CD4-positive, alpha-beta T cell treated with Interleukin-4 for 4 hours (primary cell): ENCODE measurements around the gene SLC4A2.
A peak's percentile ranks its signal among the peaks of the same experiment; 100 is the strongest.
"Not testable (repeated sequence)": the region's sequence is repeated elsewhere in the genome, so short reads cannot be mapped to it uniquely, and the experiment has no call there.

Experiments
- DNase-seq: peaks from one replicate; pipeline ENCODE4 v3.0.0-alpha.2; 2020

SLC4A2 gene, protein sequence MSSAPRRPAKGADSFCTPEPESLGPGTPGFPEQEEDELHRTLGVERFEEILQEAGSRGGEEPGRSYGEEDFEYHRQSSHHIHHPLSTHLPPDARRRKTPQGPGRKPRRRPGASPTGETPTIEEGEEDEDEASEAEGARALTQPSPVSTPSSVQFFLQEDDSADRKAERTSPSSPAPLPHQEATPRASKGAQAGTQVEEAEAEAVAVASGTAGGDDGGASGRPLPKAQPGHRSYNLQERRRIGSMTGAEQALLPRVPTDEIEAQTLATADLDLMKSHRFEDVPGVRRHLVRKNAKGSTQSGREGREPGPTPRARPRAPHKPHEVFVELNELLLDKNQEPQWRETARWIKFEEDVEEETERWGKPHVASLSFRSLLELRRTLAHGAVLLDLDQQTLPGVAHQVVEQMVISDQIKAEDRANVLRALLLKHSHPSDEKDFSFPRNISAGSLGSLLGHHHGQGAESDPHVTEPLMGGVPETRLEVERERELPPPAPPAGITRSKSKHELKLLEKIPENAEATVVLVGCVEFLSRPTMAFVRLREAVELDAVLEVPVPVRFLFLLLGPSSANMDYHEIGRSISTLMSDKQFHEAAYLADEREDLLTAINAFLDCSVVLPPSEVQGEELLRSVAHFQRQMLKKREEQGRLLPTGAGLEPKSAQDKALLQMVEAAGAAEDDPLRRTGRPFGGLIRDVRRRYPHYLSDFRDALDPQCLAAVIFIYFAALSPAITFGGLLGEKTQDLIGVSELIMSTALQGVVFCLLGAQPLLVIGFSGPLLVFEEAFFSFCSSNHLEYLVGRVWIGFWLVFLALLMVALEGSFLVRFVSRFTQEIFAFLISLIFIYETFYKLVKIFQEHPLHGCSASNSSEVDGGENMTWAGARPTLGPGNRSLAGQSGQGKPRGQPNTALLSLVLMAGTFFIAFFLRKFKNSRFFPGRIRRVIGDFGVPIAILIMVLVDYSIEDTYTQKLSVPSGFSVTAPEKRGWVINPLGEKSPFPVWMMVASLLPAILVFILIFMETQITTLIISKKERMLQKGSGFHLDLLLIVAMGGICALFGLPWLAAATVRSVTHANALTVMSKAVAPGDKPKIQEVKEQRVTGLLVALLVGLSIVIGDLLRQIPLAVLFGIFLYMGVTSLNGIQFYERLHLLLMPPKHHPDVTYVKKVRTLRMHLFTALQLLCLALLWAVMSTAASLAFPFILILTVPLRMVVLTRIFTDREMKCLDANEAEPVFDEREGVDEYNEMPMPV

GRCh38 chr7:151059367-151060112, at the start of gene SLC4A2:
TSS of gene SLC4A2 (plus strand) at chr7:151059589. CDS start at chr7:151061988, 2,399 bp downstream.
- peak; percentile 54 for DNase-seq

- no peak for DNase-seq
Observed at GRCh38 chr7:151010037-151010306, 49.4 kb upstream of the SLC4A2 start.

DNA sequence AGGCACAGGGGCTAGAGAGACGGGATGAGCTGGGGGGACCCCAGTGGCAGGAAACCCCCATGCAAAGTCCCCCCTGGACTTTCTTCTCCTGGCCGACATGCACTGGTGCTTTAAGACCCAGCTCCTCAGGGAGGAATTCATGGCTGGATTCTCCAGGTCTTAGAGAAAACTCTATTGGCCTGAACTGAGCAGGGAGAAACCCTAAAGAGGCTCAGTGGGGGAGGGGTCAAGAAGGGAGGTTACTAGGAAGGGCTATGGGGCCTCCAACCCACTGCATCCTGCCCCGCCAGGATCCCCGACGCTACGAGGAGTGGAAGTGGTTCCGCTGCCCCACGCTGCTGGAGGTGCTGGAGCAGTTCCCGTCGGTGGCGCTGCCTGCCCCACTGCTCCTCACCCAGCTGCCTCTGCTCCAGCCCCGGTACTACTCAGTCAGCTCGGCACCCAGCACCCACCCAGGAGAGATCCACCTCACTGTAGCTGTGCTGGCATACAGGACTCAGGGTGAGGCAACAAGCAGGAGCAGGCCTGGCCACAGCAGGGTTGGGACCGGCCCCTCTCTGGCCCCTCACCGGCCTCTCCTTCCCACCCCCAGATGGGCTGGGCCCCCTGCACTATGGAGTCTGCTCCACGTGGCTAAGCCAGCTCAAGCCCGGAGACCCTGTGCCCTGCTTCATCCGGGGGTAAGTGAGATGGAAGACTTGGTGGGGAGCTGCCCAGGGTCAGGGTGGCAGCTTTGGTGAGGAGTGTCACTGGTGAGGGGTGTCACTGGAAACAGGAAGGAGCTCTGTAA, 48.9 kb upstream of the SLC4A2 start:
- peak; percentile 37 for DNase-seq

- DNase-seq: no peak
Observed at GRCh38 chr7:151011097-151011409, 48.3 kb upstream of the SLC4A2 start.

- DNase-seq: not testable (repeated sequence)
Observed at GRCh38 chr7:151011616-151012015, 47.8 kb upstream of the SLC4A2 start.

GRCh38 chr7:151012031-151012692, 47.2 kb upstream of the SLC4A2 start:
- DNase-seq: no peak

DNA sequence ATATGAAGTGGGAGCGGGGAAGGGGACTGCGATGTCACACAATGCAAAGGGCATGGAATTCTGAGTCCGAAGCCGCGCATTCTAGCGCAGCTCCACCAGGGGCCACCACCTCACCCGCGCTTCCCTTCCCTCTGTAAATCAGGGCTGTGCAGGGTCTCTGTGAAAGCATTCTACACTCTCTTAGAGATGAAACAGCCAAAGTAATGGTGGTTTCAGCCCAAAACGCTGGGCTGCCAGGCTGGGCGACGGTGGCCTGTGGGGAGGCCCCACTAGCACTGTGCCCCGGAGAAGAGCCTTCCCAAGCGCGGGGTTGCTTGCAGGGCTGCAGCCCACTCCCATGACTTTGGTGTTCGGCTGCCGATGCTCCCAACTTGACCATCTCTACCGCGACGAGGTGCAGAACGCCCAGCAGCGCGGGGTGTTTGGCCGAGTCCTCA, 46.5 kb upstream of the SLC4A2 start:
- no peak for DNase-seq

GRCh38 chr7:151013356-151013732, 46.0 kb upstream of the SLC4A2 start:
- DNase-seq: no peak

- peak; percentile 95 for DNase-seq
Observed at GRCh38 chr7:151013733-151014497, 45.5 kb upstream of the SLC4A2 start.

GRCh38 chr7:151014950-151015349, 44.4 kb upstream of the SLC4A2 start:
- peak; percentile 65 for DNase-seq

DNA sequence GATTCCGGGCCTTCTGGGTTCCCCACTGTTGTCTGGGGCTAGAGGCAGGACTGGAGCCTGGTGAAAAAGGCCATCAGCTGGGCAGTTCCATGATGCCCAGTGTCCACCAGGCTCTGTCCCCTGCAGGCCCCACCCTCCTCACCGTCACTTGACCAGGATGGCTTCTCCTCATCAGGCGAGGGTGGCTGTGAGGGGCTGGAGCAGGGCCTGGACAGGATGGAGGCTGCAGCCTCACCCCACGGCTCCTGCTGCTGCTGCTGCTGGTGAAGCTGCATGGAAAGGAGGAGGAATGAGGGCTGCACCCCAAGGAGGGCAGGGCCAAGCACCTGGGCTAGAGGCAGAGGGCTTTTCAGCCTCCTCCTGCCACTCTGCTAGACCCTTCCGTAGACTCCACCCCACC, 43.4 kb upstream of the SLC4A2 start:
- DNase-seq: no peak

GRCh38 chr7:151016505-151016904, 42.9 kb upstream of the SLC4A2 start:
- DNase-seq: no peak

DNA sequence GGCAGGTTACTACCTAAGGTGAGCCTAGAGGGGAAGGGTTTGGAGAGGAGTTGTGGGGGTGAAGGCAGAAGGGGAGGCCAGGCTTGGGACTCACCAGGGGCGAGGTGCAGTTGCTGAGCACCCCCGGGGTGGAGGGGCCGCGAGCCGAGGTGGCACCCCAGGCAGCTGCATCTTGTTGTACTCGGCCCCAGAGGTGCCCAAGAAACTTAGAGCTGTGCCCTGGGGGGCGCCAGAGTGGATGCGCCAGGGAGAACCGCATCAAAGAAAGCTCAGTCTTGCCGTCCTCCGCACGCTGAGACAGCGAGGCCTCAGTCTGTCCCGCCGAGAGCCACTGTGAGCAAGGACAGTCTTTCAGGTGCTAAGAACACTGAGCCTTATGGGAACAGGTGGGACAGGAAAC, 42.4 kb upstream of the SLC4A2 start:
- no peak for DNase-seq

GRCh38 chr7:151017370-151017952, 41.9 kb upstream of the SLC4A2 start:
- no peak for DNase-seq

- DNase-seq: peak; percentile 67
Observed at GRCh38 chr7:151017953-151018420, 41.4 kb upstream of the SLC4A2 start.

DNA sequence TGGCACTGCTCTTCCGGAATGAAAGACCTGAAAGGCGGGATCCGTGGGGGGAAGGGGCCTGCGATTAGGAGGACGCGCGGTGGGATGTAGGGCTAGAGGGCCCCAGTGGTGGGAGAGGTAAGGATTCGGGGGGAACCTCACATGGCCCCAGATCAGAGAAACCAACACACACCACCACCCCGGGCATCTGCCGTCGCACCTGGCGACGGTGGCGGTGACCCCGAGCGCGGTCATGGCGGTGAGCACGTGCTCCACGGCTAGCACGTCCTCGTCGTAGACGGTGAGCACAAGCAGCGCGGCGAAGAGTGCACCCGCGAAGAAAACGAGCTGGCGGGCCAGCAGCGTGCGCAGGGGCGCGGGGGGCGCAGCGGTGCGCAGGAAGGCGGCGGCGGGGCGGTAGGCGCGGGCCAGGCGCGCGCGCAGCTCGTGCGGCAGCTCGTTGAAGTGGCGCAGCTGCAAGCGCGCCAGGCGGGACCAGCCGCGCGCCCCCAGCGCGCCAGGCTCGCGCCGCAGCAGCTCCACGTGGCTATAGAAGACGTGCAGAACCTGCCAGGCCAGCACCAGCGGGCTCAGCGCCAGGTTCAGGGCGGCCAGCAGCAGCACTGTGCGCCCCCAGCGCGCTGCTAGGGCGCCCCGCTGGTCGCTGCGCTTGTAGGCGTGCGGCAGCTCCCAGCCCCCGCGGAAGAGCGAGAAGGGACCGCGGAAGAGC, 40.8 kb upstream of the SLC4A2 start:
- DNase-seq: no peak

DNA sequence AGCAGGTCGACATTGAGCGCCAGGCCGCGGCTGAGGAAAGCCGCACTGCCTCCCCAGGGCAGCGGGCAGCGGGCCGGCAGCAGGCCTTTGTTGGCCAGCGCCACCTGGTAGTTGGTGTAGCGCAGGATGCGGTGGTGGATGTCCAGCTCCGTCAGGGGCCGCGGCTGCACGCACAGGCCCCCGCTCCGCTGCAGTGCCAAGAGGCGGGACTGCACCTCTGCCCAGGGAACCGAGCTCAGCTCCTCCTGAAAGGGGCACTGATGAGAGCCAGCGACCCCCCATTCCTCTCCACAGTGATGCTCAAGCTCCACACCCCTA, 40.3 kb upstream of the SLC4A2 start:
- no peak for DNase-seq

GRCh38 chr7:151020231-151020630, 39.2 kb upstream of the SLC4A2 start:
- no peak for DNase-seq

DNA sequence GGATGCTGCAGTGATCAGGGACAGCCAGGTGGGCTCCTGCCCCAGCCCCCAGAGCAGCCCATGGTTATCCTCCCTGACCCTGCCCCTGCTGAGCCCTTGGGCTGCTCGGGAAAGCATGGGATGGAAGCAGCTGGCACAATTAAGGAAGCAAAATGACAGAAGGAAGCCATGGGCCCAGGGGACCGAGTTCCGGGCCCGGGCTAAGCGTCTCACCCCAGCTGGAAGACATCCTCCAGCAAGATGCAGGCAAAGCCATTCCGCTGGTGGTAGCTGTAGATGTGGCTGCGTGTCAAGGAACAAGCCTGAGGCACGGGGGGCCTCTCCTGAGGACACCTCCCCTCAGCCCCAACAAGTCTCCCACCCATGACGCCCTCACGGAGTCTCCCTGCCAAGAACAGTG, 36.2 kb upstream of the SLC4A2 start:
- DNase-seq: no peak
